Body of pancreas (tissue), 4 donors: ENCODE data around the gene PSMG1. TPM values are rescaled to one million over a fixed set of nuclear protein-coding genes. Genes with fewer than 3 reads are reported as not detected.

Experiments used
- ATAC-seq: fragments of 150-250 bp; one replicate; pipeline ENCODE4 v1.9.1; 2016
- DNase-seq, 4 donors: peaks; one replicate each; pipeline ENCODE4 v3.0.0-alpha.2; 2019
- H3K27ac ChIP-seq, 4 donors: fragments of 200-600 bp; sonication (generic); 1 replicate in 3 of 4; 2 replicates in 1 of 4; pipeline versions ENCODE4 v1.5.1 to v1.6.1; 2016 to 2019; ENCODE audit warnings: mild to moderate bottlenecking in 1 of 4, mixed read lengths in 1 of 4, moderate library complexity in 1 of 4
- H3K27me3 ChIP-seq, 2 donors: fragments of 200-600 bp; sonication (generic); one replicate each; pipeline ENCODE4 v1.6.0; 2016; ENCODE audit warnings: mild to moderate bottlenecking in 1 of 2
- H3K36me3 ChIP-seq, 2 donors: fragments of 200-600 bp; sonication (generic); replicated peaks in 1 of 2; 2 replicates each; pipeline ENCODE4 v1.5.1; 2016; ENCODE audit warnings: low read depth in 2 of 2; ENCODE audit not compliant: insufficient read depth in 1 of 2
- H3K4me1 ChIP-seq: fragments of 200-600 bp; sonication (generic); one replicate; pipeline ENCODE4 v1.6.0; 2016
- H3K4me3 ChIP-seq, 2 donors: fragments of 200-600 bp; sonication (generic); 1 replicate in 1 of 2; 2 replicates in 1 of 2; pipeline ENCODE4 v1.5.1; 2016 to 2019
- H3K9me3 ChIP-seq, 3 donors: fragments of 200-600 bp; sonication (generic); 1 replicate in 2 of 3; 2 replicates in 1 of 3; pipeline ENCODE4 v1.5.1; 2016
- CTCF ChIP-seq, 7 experiments: fragments of 450-650 bp in 4 of 7; fragments of 200-600 bp in 3 of 7; sonication (generic) in 3 of 7; IDR thresholded peaks; one replicate each; pipeline ENCODE4 v1.5.1; 2016 to 2019; ENCODE audit warnings: antibody characterized with exemption in 7 of 7
- POLR2A ChIP-seq, 3 donors: fragments of 450-650 bp; IDR thresholded peaks; one replicate each; pipeline ENCODE4 v1.6.1; 2016; ENCODE audit warnings: antibody characterized with exemption in 3 of 3, mild to moderate bottlenecking in 2 of 3
- WGBS, 2 donors: methylation state at CpG; one replicate each; pipeline ENCODE4 v1.1.5; 2017; 5-methylcytosine and 5-hydroxymethylcytosine counted together
- intact Hi-C: fragments of 100-400 bp; cut with DNase I; formaldehyde crosslinking; loops from one replicate; pipeline ENCODE4 v1.15.1; 2023
- total RNA-seq, 2 donors: library from RNA; depleted of rRNA; stranded (reverse); fragments of >200 nt; gene quantifications; one replicate each; pipeline ENCODE4 v1.1.0, GENCODE V29; 2016

Gene PSMG1
- total RNA-seq, 2 donors from 2014 or later = 16.6 to 19.4 TPM

- H3K27me3 ChIP-seq = no peaks in the 10 kb centered on the region
- 62 to 72% methylated on average over 2 of the region's 2 CpGs for WGBS, 2 donors
- no peaks in the 10 kb centered on the region for H3K9me3 ChIP-seq
- no peak overlapping the region for H3K27ac ChIP-seq
- ATAC-seq = no peak
- H3K4me1 ChIP-seq = no peaks in the 10 kb centered on the region
- TF ChIP-seq POLR2A (IDR thresholded peaks at IDR 0.05) (no peak), CTCF (IDR thresholded peaks at IDR 0.05) (no peak)
- intact Hi-C loops = no loop called here
- H3K4me3 ChIP-seq = no peak overlapping the region
- H3K36me3 ChIP-seq = peaks cover 11 to 32% of the 10 kb centered on the region in 2 donors
- DNase-seq = no peak
These were observed 15.5 kb upstream of the PSMG1 start for GRCh38 chr21:39198800-39199199.

GRCh38 chr21:39197448-39198233 is 14.4 kb upstream of the PSMG1 start:
- Histone ChIP-seq H3K4me1 (no peaks in the 10 kb centered on the region), H3K4me3 (no peak overlapping the region), H3K27me3 (no peaks in the 10 kb centered on the region), H3K36me3 (peaks cover 11 to 32% of the 10 kb centered on the region in 2 donors), H3K9me3 (no peaks in the 10 kb centered on the region), H3K27ac (no peak overlapping the region)
- no peak for TF ChIP-seq POLR2A (IDR thresholded peaks at IDR 0.05)
- no peak for TF ChIP-seq CTCF (IDR thresholded peaks at IDR 0.05)
- 84 to 85% methylated on average over 5 of the region's 5 CpGs for WGBS, 2 donors
- ATAC-seq (no peak), DNase-seq (no peak)
- intact Hi-C loops = no loop called here

- DNase-seq = no peak
- no peaks in the 10 kb centered on the region for H3K4me1 ChIP-seq
- no peaks in the 10 kb centered on the region for H3K27me3 ChIP-seq
- no peak for ATAC-seq
- H3K9me3 ChIP-seq = no peaks in the 10 kb centered on the region
- peaks cover 11 to 28% of the 10 kb centered on the region in 2 donors for H3K36me3 ChIP-seq
- H3K27ac ChIP-seq = no peak overlapping the region
- intact Hi-C loops = no loop called here
- WGBS, 2 donors = 90 to 100% methylated on average over 1 of the region's 1 CpG
- no peak for TF ChIP-seq POLR2A (IDR thresholded peaks at IDR 0.05)
- TF ChIP-seq CTCF (IDR thresholded peaks at IDR 0.05) = no peak
- H3K4me3 ChIP-seq = no peak overlapping the region
These were observed 13.6 kb upstream of the PSMG1 start for GRCh38 chr21:39196838-39197237.

- H3K4me1 ChIP-seq = no peaks in the 10 kb centered on the region
- no peaks in the 10 kb centered on the region for H3K27me3 ChIP-seq
- no peak overlapping the region for H3K27ac ChIP-seq
- no peaks in the 10 kb centered on the region for H3K9me3 ChIP-seq
- no peak for TF ChIP-seq POLR2A (IDR thresholded peaks at IDR 0.05)
- TF ChIP-seq CTCF (IDR thresholded peaks at IDR 0.05) = no peak
- H3K4me3 ChIP-seq = no peak overlapping the region
- intact Hi-C loops = no loop called here
- H3K36me3 ChIP-seq = peaks cover 11 to 26% of the 10 kb centered on the region in 2 donors
- ATAC-seq (no peak), DNase-seq (no peak)
- 79 to 83% methylated on average over 7 of the region's 7 CpGs for WGBS, 2 donors
These were observed 13.1 kb upstream of the PSMG1 start for GRCh38 chr21:39196310-39196709.

- DNase-seq (no peak), ATAC-seq (no peak)
- H3K36me3 ChIP-seq = peaks cover 2 to 13% of the 10 kb centered on the region in 2 donors
- no peaks in the 10 kb centered on the region for H3K9me3 ChIP-seq
- H3K4me1 ChIP-seq = no peaks in the 10 kb centered on the region
- 94 to 100% methylated on average over 1 of the region's 1 CpG for WGBS, 2 donors
- TF ChIP-seq POLR2A (IDR thresholded peaks at IDR 0.05) (no peak), CTCF (IDR thresholded peaks at IDR 0.05) (no peak)
- H3K27ac ChIP-seq = no peak overlapping the region
- intact Hi-C loops = no loop called here
- no peak overlapping the region for H3K4me3 ChIP-seq
- H3K27me3 ChIP-seq = no peaks in the 10 kb centered on the region
These were observed 10.1 kb upstream of the PSMG1 start for GRCh38 chr21:39193380-39193779.
